ENCODE measurements around the gene STAP1.
"Not testable (repeated sequence)": the region's sequence is repeated elsewhere in the genome, so short reads cannot be mapped to it uniquely, and the experiment has no call there.

Gene STAP1

GRCh38 chr4:67546004-67546356, 12.5 kb upstream of the STAP1 start:
- DNase-seq (ENCODE audit: low read depth) = no peak
- peak overlapping the region; percentile 83 for H3K4me3 ChIP-seq (ENCODE audit: low read depth, low read length)
- TF ChIP-seq CTCF (conservative IDR thresholded peaks at IDR 0.05; ENCODE audit: low read depth, low read length) = no peak

GRCh38 chr4:67546971-67547370, 11.6 kb upstream of the STAP1 start:
- peak; percentile 28 for DNase-seq (ENCODE audit: low read depth)
- TF ChIP-seq CTCF (conservative IDR thresholded peaks at IDR 0.05; ENCODE audit: low read depth, low read length) = peak; percentile 24
- no peak overlapping the region for H3K4me3 ChIP-seq (ENCODE audit: low read depth, low read length)

- peak; percentile 67 for DNase-seq (ENCODE audit: low read depth)
- peak; percentile 49 for TF ChIP-seq CTCF (conservative IDR thresholded peaks at IDR 0.05; ENCODE audit: low read depth, low read length)
- H3K4me3 ChIP-seq (ENCODE audit: low read depth, low read length) = no peak overlapping the region
These were observed 9.4 kb upstream of the STAP1 start for GRCh38 chr4:67549123-67549522.

GRCh38 chr4:67550451-67550850, 8.1 kb upstream of the STAP1 start:
- no peak for TF ChIP-seq CTCF (conservative IDR thresholded peaks at IDR 0.05; ENCODE audit: low read depth, low read length)

GRCh38 chr4:67550857-67551256, 7.7 kb upstream of the STAP1 start:
- H3K4me3 ChIP-seq (ENCODE audit: low read depth, low read length) = no peak overlapping the region
- DNase-seq (ENCODE audit: low read depth) = no peak
- no peak for TF ChIP-seq CTCF (conservative IDR thresholded peaks at IDR 0.05; ENCODE audit: low read depth, low read length)

More at GRCh38 chr4:67550451-67550850, 8.1 kb upstream of the STAP1 start:
- no peak overlapping the region for H3K4me3 ChIP-seq (ENCODE audit: low read depth, low read length)
- no peak for DNase-seq (ENCODE audit: low read depth)

- DNase-seq (ENCODE audit: low read depth) = not testable (repeated sequence)
These were observed 6.3 kb upstream of the STAP1 start for GRCh38 chr4:67552146-67552792.

GRCh38 chr4:67554096-67554495, 4.4 kb upstream of the STAP1 start:
- no peak for DNase-seq (ENCODE audit: low read depth)
- TF ChIP-seq CTCF (conservative IDR thresholded peaks at IDR 0.05; ENCODE audit: low read depth, low read length) = no peak
- H3K4me3 ChIP-seq (ENCODE audit: low read depth, low read length) = no peak overlapping the region

More at GRCh38 chr4:67552146-67552792, 6.3 kb upstream of the STAP1 start:
- not testable (repeated sequence) for H3K4me3 ChIP-seq (ENCODE audit: low read depth, low read length)

Measured in choroid plexus epithelial cell (primary cell).